IMR-90 (cell line): ENCODE results near the gene CACNA1I. TPM values are rescaled to one million over a fixed set of nuclear protein-coding genes. Genes with fewer than 3 reads are reported as not detected.

Source experiments
- ATAC-seq: fragments of 200-7000 bp; cut with Tn5 transposase; 2 replicates; pipeline ENCODE4 v1.9.1; 2020; ENCODE audit warnings: low read depth, mild to moderate bottlenecking, moderate library complexity
- BruUV-seq: library from RNA; stranded (reverse); fragments of 400-500 nt; replicated peaks from 2 replicates; lab custom pipeline; 2021; lab: Mats Ljungman, UMichigan
- CTCF ChIA-PET: fragments of 300-600 bp; formaldehyde crosslinking; extraction: SDS; loops from one replicate; lab custom pipeline; 2021; ENCODE audit warnings: antibody characterized with exemption; lab: Yijun Ruan, JAX
- POLR2A ChIA-PET: fragments of 300-600 bp; sonication (Branson Sonifier 250); formaldehyde crosslinking; loops from one replicate; lab custom pipeline; 2022; ENCODE audit warnings: antibody characterized with exemption; ENCODE audit not compliant: unreplicated experiment; lab: Charles Lee
- DNase-seq: peaks from one replicate; pipeline ENCODE4 v3.0.0; 2013
- H2AFZ ChIP-seq: replicated peaks from 2 replicates; pipeline ENCODE3; 2013; ENCODE audit warnings: low read length, mild to moderate bottlenecking; ENCODE audit not compliant: poor library complexity
- H2AK5ac ChIP-seq: 2 replicates; pipeline ENCODE4 v1.6.1; 2013; ENCODE audit warnings: low read depth, low read length, inconsistent platforms
- H2AK9ac ChIP-seq: replicated peaks from 2 replicates; pipeline ENCODE3; 2013; ENCODE audit warnings: mild to moderate bottlenecking, low read depth, low read length, moderate library complexity; ENCODE audit not compliant: poor library complexity
- H2BK120ac ChIP-seq: 2 replicates; pipeline ENCODE4 v1.6.1; 2013; ENCODE audit warnings: low read depth, low read length, inconsistent platforms
- H2BK15ac ChIP-seq: 3 replicates; pipeline ENCODE4 v1.6.1; 2013; ENCODE audit warnings: low read depth, low read length, inconsistent platforms
- H2BK20ac ChIP-seq: 2 replicates; pipeline ENCODE4 v1.6.1; 2013; ENCODE audit warnings: low read depth, mild to moderate bottlenecking, inconsistent platforms, low read length, moderate library complexity
- H2BK5ac ChIP-seq: 2 replicates; pipeline ENCODE4 v1.6.1; 2013; ENCODE audit warnings: mild to moderate bottlenecking, low read depth, low read length, inconsistent platforms; ENCODE audit not compliant: poor library complexity, severe bottlenecking
- H3K14ac ChIP-seq: replicated peaks from 2 replicates; pipeline ENCODE4 v1.6.1; 2013; ENCODE audit warnings: low read depth, low read length, inconsistent platforms
- H3K18ac ChIP-seq: 2 replicates; pipeline ENCODE4 v1.6.1; 2013; ENCODE audit warnings: low read depth, low read length, control low read depth
- H3K23ac ChIP-seq: 2 replicates; pipeline ENCODE4 v1.6.1; 2013; ENCODE audit warnings: low read depth, low read length, inconsistent platforms
- H3K27ac ChIP-seq: 2 replicates; pipeline ENCODE4 v1.5.1; 2013; ENCODE audit warnings: mild to moderate bottlenecking, control low read depth, low read length; ENCODE audit not compliant: insufficient read depth
- H3K27me3 ChIP-seq: 2 replicates; pipeline ENCODE4 v1.6.1; 2013; ENCODE audit warnings: low read length; ENCODE audit not compliant: control insufficient read depth, insufficient read depth
- H3K36me3 ChIP-seq: 2 replicates; pipeline ENCODE4 v1.6.1; 2013; ENCODE audit warnings: low read length, mixed read lengths; ENCODE audit not compliant: control insufficient read depth, insufficient read depth
- H3K4ac ChIP-seq: 2 replicates; pipeline ENCODE4 v1.6.1; 2013; ENCODE audit warnings: low read depth, low read length, inconsistent platforms
- H3K4me1 ChIP-seq: 2 replicates; pipeline ENCODE4 v1.6.1; 2013; ENCODE audit warnings: low read length, mixed read lengths; ENCODE audit not compliant: control insufficient read depth, insufficient read depth
- H3K4me2 ChIP-seq: 2 replicates; pipeline ENCODE4 v1.6.1; 2013; ENCODE audit warnings: low read depth, mild to moderate bottlenecking, control low read depth, low read length, moderate library complexity
- H3K4me3 ChIP-seq: 2 replicates; pipeline ENCODE4 v1.5.1; 2013; ENCODE audit warnings: low read depth, mild to moderate bottlenecking, control low read depth, low read length, moderate library complexity; ENCODE audit not compliant: insufficient read depth
- H3K56ac ChIP-seq: 2 replicates; pipeline ENCODE4 v1.6.1; 2013; ENCODE audit warnings: low read length, inconsistent platforms; ENCODE audit not compliant: insufficient read depth; ENCODE audit errors: extremely low read depth
- H3K79me1 ChIP-seq, 2 experiments: 2 replicates each; pipeline ENCODE4 v1.6.1; 2013; ENCODE audit warnings: low read length in 2 of 2, inconsistent platforms in 1 of 2, low read depth in 1 of 2
- H3K9ac ChIP-seq: 2 replicates; pipeline ENCODE4 v1.6.1; 2013; ENCODE audit warnings: low read depth, low read length, control low read depth
- H3K9me1 ChIP-seq: 2 replicates; pipeline ENCODE4 v1.6.1; 2013; ENCODE audit warnings: low read length, inconsistent platforms; ENCODE audit not compliant: insufficient read depth
- H3K9me3 ChIP-seq: 2 replicates; pipeline ENCODE4 v1.6.1; 2013; ENCODE audit warnings: low read length; ENCODE audit not compliant: control insufficient read depth, insufficient read depth
- H4K20me1 ChIP-seq: 2 replicates; pipeline ENCODE4 v1.6.1; 2013; ENCODE audit warnings: low read length, inconsistent platforms; ENCODE audit not compliant: insufficient read depth
- H4K5ac ChIP-seq: 2 replicates; pipeline ENCODE4 v1.6.1; 2013; ENCODE audit warnings: mild to moderate bottlenecking, low read depth, low read length, control low read depth
- H4K8ac ChIP-seq, 2 experiments: 2 replicates each; pipeline ENCODE4 v1.6.1; 2013; ENCODE audit warnings: low read depth in 2 of 2, low read length in 2 of 2, control low read depth in 1 of 2, inconsistent platforms in 1 of 2
- H4K91ac ChIP-seq: 2 replicates; pipeline ENCODE4 v1.6.1; 2013; ENCODE audit warnings: low read depth, low read length, inconsistent platforms; ENCODE audit not compliant: insufficient read depth
- RAD21 ChIP-seq: IDR thresholded peaks from 2 replicates; pipeline ENCODE4 v1.6.1; 2012; ENCODE audit warnings: low read length, improper control_type of control experiment
- WGBS, 2 experiments: methylation state at CpG; one replicate each; pipeline versions ENCODE4 v1.1.5 to v1.1.7; 2013; ENCODE audit warnings: missing lambda C conversion rate in 2 of 2; ENCODE audit not compliant: insufficient read length in 1 of 2; ENCODE audit errors: extremely low coverage in 2 of 2; 5-methylcytosine and 5-hydroxymethylcytosine counted together
- dilution Hi-C: fragments of 300-500 bp; cut with HindIII; formaldehyde crosslinking; loops from one replicate; pipeline ENCODE4 v1.14.3; 2018; ENCODE audit warnings: low sequenced_read_pairs; ENCODE audit not compliant: unreplicated experiment
- in situ Hi-C: fragments of 300-500 bp; cut with MboI; formaldehyde crosslinking; loops from 3 replicates; pipeline ENCODE4 v1.14.3; 2019; ENCODE audit warnings: low sequenced_read_pairs, inconsistent platforms, mixed read lengths
- intact Hi-C: fragments of 100-400 bp; cut with micrococcal nuclease; formaldehyde crosslinking; loops from 2 replicates; pipeline ENCODE4 v1.10.0; 2022
- polyA plus RNA-seq, 3 experiments: library from polyadenylated mRNA; depleted of rRNA; stranded (reverse); fragments of >200 nt; gene quantifications; 2 replicates each; pipeline ENCODE4 v1.2.3, GENCODE V29; 2012; ENCODE audit warnings: low replicate concordance in 1 of 3
- total RNA-seq: library from RNA; depleted of rRNA; stranded (reverse); fragments of >200 nt; gene quantifications from 2 replicates; pipeline ENCODE4 v1.2.3, GENCODE V29; 2012

Gene CACNA1I
- total and polyA plus RNA-seq, 2 of the 4 experiments (the other 2 are of a cell fraction): under 0.01 to 0.02 TPM

GRCh38 chr22:39524089-39524752 is 46.3 kb upstream of the CACNA1I start:
- 64% methylated on average over 5 of the region's 13 CpGs; no CpG with 5 or more reads in 1 of the 2 experiments for WGBS, 2 experiments
- H3K56ac ChIP-seq: no peak overlapping the region
- H3K14ac ChIP-seq: no peak overlapping the region
- peaks cover 86% of the 10 kb centered on the region for H4K20me1 ChIP-seq
- dilution Hi-C loops: no loop called here
- no peak overlapping the region for H3K4ac ChIP-seq
- H3K9ac ChIP-seq: no peak overlapping the region
- peaks cover 6% of the 10 kb centered on the region; the same call in 1 of the 2 replicates for H3K9me1 ChIP-seq
- H3K18ac ChIP-seq: no peak overlapping the region
- BruUV-seq: no TSS peak
- H3K23ac ChIP-seq: no peak overlapping the region
- no peak overlapping the region for H3K4me2 ChIP-seq
- no peak overlapping the region for H3K27ac ChIP-seq
- no peak overlapping the region for H2BK15ac ChIP-seq
- ChIA-PET CTCF (no interaction called here), POLR2A (interaction anchor here (0.6 to 0.7 kb wide), 5 partner anchors 179 to 479 kb away, joined by 3 to 19 read pairs (median 7); no protein-coding TSS in a partner anchor)
- H3K4me1 ChIP-seq: peaks cover under 1% of the 10 kb centered on the region
- ATAC-seq (no peak), DNase-seq (no peak)
- H4K91ac ChIP-seq: no peak overlapping the region
- H2AK5ac ChIP-seq: no peak overlapping the region
- in situ Hi-C loops: loop anchor here (10.0 kb wide), 1 partner anchor 209 kb away; the partner anchor contains the start of gene RPL3
- intact Hi-C loops: loop anchor here (5.0 to 10.0 kb wide), 2 partner anchors 119 to 352 kb away; no protein-coding TSS in a partner anchor
- H2BK120ac ChIP-seq: no peak overlapping the region
- H3K79me1 ChIP-seq: peaks cover 0 to 66% of the 10 kb centered on the region in 2 experiments; a peak in 3 of 4 replicates
- no peak overlapping the region for H2AK9ac ChIP-seq
- no peak overlapping the region for H2BK20ac ChIP-seq
- H2BK5ac ChIP-seq: no peak overlapping the region
- H3K36me3 ChIP-seq: peaks cover 36% of the 10 kb centered on the region
- H2AFZ ChIP-seq: no peak overlapping the region
- H4K8ac ChIP-seq: no peak overlapping the region
- no peaks in the 10 kb centered on the region for H3K9me3 ChIP-seq
- H3K27me3 ChIP-seq: no peaks in the 10 kb centered on the region
- TF ChIP-seq RAD21: no peak
- H3K4me3 ChIP-seq: no peak overlapping the region
- no peak overlapping the region for H4K5ac ChIP-seq
